ENCODE measurements around the gene FOXP1.

DNA sequence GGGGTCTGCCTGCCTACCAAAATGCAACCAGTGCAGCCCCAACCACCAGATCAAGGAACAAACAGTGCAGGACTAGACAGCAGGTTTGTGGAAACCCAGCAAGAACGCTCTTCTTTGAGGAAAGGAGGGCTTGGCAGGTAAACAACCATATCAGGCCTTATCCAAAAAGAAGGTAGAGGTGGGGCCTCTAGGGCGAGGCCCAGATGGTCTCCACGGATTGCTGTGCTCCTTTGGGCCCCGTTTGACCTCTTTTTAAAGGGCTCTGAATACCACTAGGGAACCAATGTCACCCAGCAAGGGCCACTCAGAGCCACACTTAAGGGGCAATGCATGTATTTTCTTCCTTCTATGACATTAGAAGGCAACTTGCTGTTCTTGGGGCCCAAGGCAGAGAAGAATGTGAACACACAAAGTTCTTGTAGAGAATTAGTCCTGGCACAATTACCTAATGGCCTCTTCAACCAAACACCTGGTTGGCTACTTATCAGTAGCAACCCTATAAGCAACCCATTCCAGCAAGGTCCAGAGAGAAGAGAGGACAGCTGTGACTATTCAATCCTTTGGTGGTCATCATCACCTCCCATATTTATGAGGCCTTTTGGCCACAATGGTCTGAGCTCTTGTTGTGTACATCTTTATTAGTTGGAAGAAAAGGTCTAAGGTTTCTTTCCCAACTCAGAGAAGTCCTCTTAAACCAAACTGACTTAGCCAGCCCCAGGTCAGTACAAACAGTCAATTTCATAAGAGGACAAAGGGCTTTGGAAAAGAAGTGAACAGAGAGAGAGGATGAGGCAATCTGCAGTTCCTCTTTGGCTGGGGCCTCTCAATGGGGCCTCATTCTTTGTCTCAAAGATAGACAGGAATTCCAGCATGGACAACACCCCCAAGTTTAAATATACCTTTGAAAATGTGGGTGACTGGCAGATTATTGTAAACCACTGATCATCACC, 36.0 kb downstream of the FOXP1 start:
- no peak for TF ChIP-seq CTCF (IDR thresholded peaks at IDR 0.05)
- TF ChIP-seq POLR2A (IDR thresholded peaks at IDR 0.05) = no peak

Data from uterus (tissue), 2 donors.